Measurements from ENCODE around the gene OAS3. TPM values are rescaled to one million over a fixed set of nuclear protein-coding genes. Genes with fewer than 3 reads are reported as not detected.

The OAS3 gene
- total and polyA plus RNA-seq, 2 donors (not counting 1 experiment from before 2014, with no cell fraction given), result 16.5 to 24.9 TPM

GRCh38 chr12:113019025-113019424 lies 80.8 kb downstream of the OAS3 start:
- no peak for TF ChIP-seq EZH2 (IDR thresholded peaks at IDR 0.05; ENCODE audit: borderline replicate concordance, insufficient read depth, low read depth, low read length, poor library complexity, severe bottlenecking)
- no peak for TF ChIP-seq CTCF (IDR thresholded peaks at IDR 0.05)
- Histone ChIP-seq H3K9ac (ENCODE audit: low read length) (no peak overlapping the region), H3K9me3 (ENCODE audit: control extremely low read depth in 1 of 3, control insufficient read depth in 2 of 3, insufficient read depth in 1 of 3, low read length in 2 of 3) (no peaks in the 10 kb centered on the region), H3K4me1 (ENCODE audit: control insufficient read depth in 2 of 2, insufficient read depth in 2 of 2, low read length in 2 of 2) (no peaks in the 10 kb centered on the region), H3K79me2 (ENCODE audit: control insufficient read depth, insufficient read depth, low read length) (no peaks in the 10 kb centered on the region), H3K27me3 (replicated peaks in 1 of 4; ENCODE audit: control extremely low read depth in 1 of 4, control insufficient read depth in 3 of 4, insufficient read depth in 4 of 4, low read length in 3 of 4) (no peaks in the 10 kb centered on the region), H4K20me1 (ENCODE audit: control insufficient read depth, insufficient read depth, low read length, poor library complexity, severe bottlenecking) (no peaks in the 10 kb centered on the region), H3K4me3 (ENCODE audit: control extremely low read depth in 1 of 5, extremely low read depth in 1 of 5, insufficient read depth in 1 of 5, low read depth in 2 of 5, low read length in 4 of 5) (no peak overlapping the region), H2AFZ (ENCODE audit: insufficient read depth, low read depth, low read length, poor library complexity, severe bottlenecking) (no peak overlapping the region), H3K4me2 (replicated peaks; ENCODE audit: low read depth, low read length, poor library complexity, severe bottlenecking) (no peak overlapping the region), H3K36me3 (replicated peaks in 1 of 2; ENCODE audit: control extremely low read depth in 1 of 2, control insufficient read depth in 1 of 2, extremely low read depth in 1 of 2, insufficient read depth in 2 of 2, low read length in 1 of 2) (no peaks in the 10 kb centered on the region), H3K27ac (ENCODE audit: low read length in 2 of 2) (no peak overlapping the region)
- WGBS (ENCODE audit: insufficient coverage), result 100% methylated on average over 1 of the region's 4 CpGs
- intact Hi-C loops (cut with micrococcal nuclease), result no loop called here
- no peaks in the 10 kb centered on the region for H3K9me3 Mint-ChIP-seq (ENCODE audit: insufficient read depth)
- H3K4me3 Mint-ChIP-seq, result no peak overlapping the region
- H3K4me1 Mint-ChIP-seq, result no peaks in the 10 kb centered on the region
- DNase-seq (no peak), ATAC-seq (ENCODE audit: low read depth) (no peak)
- no peak overlapping the region for H3K27ac Mint-ChIP-seq
- POLR2A ChIA-PET, result no interaction called here
- CTCF ChIA-PET, result interaction anchor here (1.1 kb wide), 1 partner anchor 10 kb away, joined by 3 read pairs; no protein-coding TSS in a partner anchor
- H3K27me3 Mint-ChIP-seq, result no peaks in the 10 kb centered on the region

- ChIA-PET CTCF (interaction anchor here (1.0 kb wide), 1 partner anchor 29 kb away, joined by 3 read pairs; no protein-coding TSS in a partner anchor), POLR2A (no interaction called here)
- ATAC-seq (ENCODE audit: low read depth), result no peak
- intact Hi-C loops (cut with micrococcal nuclease), result no loop called here
- Mint-ChIP-seq H3K9me3 (ENCODE audit: insufficient read depth) (no peaks in the 10 kb centered on the region), H3K27me3 (no peaks in the 10 kb centered on the region), H3K4me1 (no peaks in the 10 kb centered on the region), H3K4me3 (no peak overlapping the region), H3K27ac (no peak overlapping the region)
- DNase-seq, result no peak
- Histone ChIP-seq H3K79me2 (ENCODE audit: control insufficient read depth, insufficient read depth, low read length) (no peaks in the 10 kb centered on the region), H4K20me1 (ENCODE audit: control insufficient read depth, insufficient read depth, low read length, poor library complexity, severe bottlenecking) (no peaks in the 10 kb centered on the region), H3K9ac (ENCODE audit: low read length) (no peak overlapping the region), H2AFZ (ENCODE audit: insufficient read depth, low read depth, low read length, poor library complexity, severe bottlenecking) (no peak overlapping the region), H3K9me3 (ENCODE audit: control extremely low read depth in 1 of 3, control insufficient read depth in 2 of 3, insufficient read depth in 1 of 3, low read length in 2 of 3) (no peaks in the 10 kb centered on the region), H3K36me3 (replicated peaks in 1 of 2; ENCODE audit: control extremely low read depth in 1 of 2, control insufficient read depth in 1 of 2, extremely low read depth in 1 of 2, insufficient read depth in 2 of 2, low read length in 1 of 2) (no peaks in the 10 kb centered on the region), H3K27ac (ENCODE audit: low read length in 2 of 2) (no peak overlapping the region), H3K4me1 (ENCODE audit: control insufficient read depth in 2 of 2, insufficient read depth in 2 of 2, low read length in 2 of 2) (no peaks in the 10 kb centered on the region), H3K4me2 (replicated peaks; ENCODE audit: low read depth, low read length, poor library complexity, severe bottlenecking) (no peak overlapping the region), H3K27me3 (replicated peaks in 1 of 4; ENCODE audit: control extremely low read depth in 1 of 4, control insufficient read depth in 3 of 4, insufficient read depth in 4 of 4, low read length in 3 of 4) (no peaks in the 10 kb centered on the region), H3K4me3 (ENCODE audit: control extremely low read depth in 1 of 5, extremely low read depth in 1 of 5, insufficient read depth in 1 of 5, low read depth in 2 of 5, low read length in 4 of 5) (no peak overlapping the region)
- no CpG with 5 or more reads among the region's 1 CpG for WGBS (ENCODE audit: insufficient coverage)
- TF ChIP-seq EZH2 (IDR thresholded peaks at IDR 0.05; ENCODE audit: borderline replicate concordance, insufficient read depth, low read depth, low read length, poor library complexity, severe bottlenecking) (no peak), CTCF (IDR thresholded peaks at IDR 0.05) (no peak)
Measured at GRCh38 chr12:113021500-113021899, 83.2 kb downstream of the OAS3 start.

Other genes starting within 250 kb of the OAS3 start
- not detected in 2 replicates for gene RPH3A, start 146.7 kb upstream of the OAS3 start, total RNA-seq
- gene RPH3A, start 146.7 kb upstream of the OAS3 start, polyA plus RNA-seq, result 0.03 TPM in 2 replicates
- gene OAS1, start 31.5 kb upstream of the OAS3 start, total RNA-seq, result 45.7 and 48.3 TPM in 2 replicates
- 39.8 and 70.2 TPM in 2 replicates for gene OAS1, start 31.5 kb upstream of the OAS3 start, polyA plus RNA-seq
- gene OAS2, start 40.0 kb downstream of the OAS3 start, total RNA-seq, result 57.4 and 59.3 TPM in 2 replicates
- gene OAS2, start 40.0 kb downstream of the OAS3 start, polyA plus RNA-seq, result 20.4 and 31.6 TPM in 2 replicates
- 47.0 and 47.8 TPM in 2 replicates for gene DTX1, start 118.3 kb downstream of the OAS3 start, total RNA-seq
- 49.5 and 88.6 TPM in 2 replicates for gene DTX1, start 118.3 kb downstream of the OAS3 start, polyA plus RNA-seq
- 11.0 and 13.9 TPM in 2 replicates for gene RASAL1, start 197.3 kb downstream of the OAS3 start, total RNA-seq
- gene RASAL1, start 197.3 kb downstream of the OAS3 start, polyA plus RNA-seq, result 0.10 and 0.14 TPM in 2 replicates
- 5.1 and 5.8 TPM in 2 replicates for gene CFAP73, start 211.2 kb downstream of the OAS3 start, total RNA-seq
- 0.13 TPM in 1 of 2 replicates, not detected in the other for gene CFAP73, start 211.2 kb downstream of the OAS3 start, polyA plus RNA-seq
- 90.1 and 101 TPM in 2 replicates for gene DDX54, start 247.0 kb downstream of the OAS3 start, total RNA-seq
- 55.4 and 65.4 TPM in 2 replicates for gene DDX54, start 247.0 kb downstream of the OAS3 start, polyA plus RNA-seq
- 16.2 and 17.9 TPM in 2 replicates for gene RITA1, start 247.2 kb downstream of the OAS3 start, total RNA-seq
- gene RITA1, start 247.2 kb downstream of the OAS3 start, polyA plus RNA-seq, result 6.2 and 8.1 TPM in 2 replicates